Osteocyte (in vitro differentiated cells): ENCODE measurements around the gene PARN. TPM values are rescaled to one million over a fixed set of nuclear protein-coding genes. Genes with fewer than 3 reads are reported as not detected.

Experiments
- DNase-seq: peaks from one replicate; pipeline ENCODE4 v3.0.0; 2021; ENCODE audit warnings: mixed read lengths; ENCODE audit not compliant: unreplicated experiment; ENCODE audit errors: extremely low spot score
- H3K27ac Mint-ChIP-seq: one replicate; pipeline ENCODE4 v1.8.0; 2021; ENCODE audit warnings: mild to moderate bottlenecking, mixed read lengths; ENCODE audit not compliant: unreplicated experiment
- H3K27me3 Mint-ChIP-seq: one replicate; pipeline ENCODE4 v1.8.0; 2021; ENCODE audit warnings: mixed read lengths; ENCODE audit not compliant: unreplicated experiment
- H3K36me3 Mint-ChIP-seq: one replicate; pipeline ENCODE4 v1.8.0; 2021; ENCODE audit warnings: mixed read lengths; ENCODE audit not compliant: unreplicated experiment
- H3K4me1 Mint-ChIP-seq: one replicate; pipeline ENCODE4 v1.8.0; 2021; ENCODE audit warnings: mixed read lengths; ENCODE audit not compliant: unreplicated experiment
- H3K4me3 Mint-ChIP-seq: one replicate; pipeline ENCODE4 v1.8.0; 2021; ENCODE audit warnings: mild to moderate bottlenecking, moderate library complexity, mixed read lengths; ENCODE audit not compliant: unreplicated experiment
- H3K9me3 Mint-ChIP-seq: one replicate; pipeline ENCODE4 v1.8.0; 2021; ENCODE audit warnings: mixed read lengths; ENCODE audit not compliant: unreplicated experiment
- total RNA-seq: library from RNA; stranded (reverse); gene quantifications from 2 replicates; pipeline ENCODE4 v1.2.1, GENCODE V29; 2021
- TF ChIP-seq, protein P1 (sequence below): fragments of 200-600 bp; sonication (generic); IDR thresholded peaks from 2 replicates; pipeline ENCODE4 v1.5.0; 2021; ENCODE audit warnings: antibody characterized with exemption, mild to moderate bottlenecking, moderate library complexity

Gene PARN
- total RNA-seq, 1 donor from 2014 or later: 34.2 TPM

DNA sequence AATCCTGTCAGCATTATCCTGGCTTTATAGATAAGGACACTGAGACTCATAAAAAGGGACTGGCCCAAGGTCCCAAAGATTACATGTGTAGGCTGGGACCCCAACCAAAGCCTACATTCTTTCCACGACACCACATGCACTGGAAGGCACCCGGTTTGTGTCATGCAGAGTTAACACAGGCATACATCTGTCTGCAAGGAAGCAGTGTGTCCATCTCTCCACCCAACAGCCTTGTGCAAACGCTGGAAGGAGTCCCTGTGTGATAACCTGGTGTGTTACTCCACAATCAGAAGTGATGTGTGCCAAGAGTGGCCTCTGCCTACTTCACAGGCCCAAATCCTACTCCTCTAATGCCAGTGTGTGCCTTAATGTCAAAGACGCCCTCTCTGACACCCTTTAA is 139.8 kb downstream of the PARN start:
- DNase-seq: no peak
- no peak overlapping the region for H3K4me3 Mint-ChIP-seq
- H3K4me1 Mint-ChIP-seq: peaks cover 40% of the 10 kb centered on the region
- TF ChIP-seq, protein P1, sequence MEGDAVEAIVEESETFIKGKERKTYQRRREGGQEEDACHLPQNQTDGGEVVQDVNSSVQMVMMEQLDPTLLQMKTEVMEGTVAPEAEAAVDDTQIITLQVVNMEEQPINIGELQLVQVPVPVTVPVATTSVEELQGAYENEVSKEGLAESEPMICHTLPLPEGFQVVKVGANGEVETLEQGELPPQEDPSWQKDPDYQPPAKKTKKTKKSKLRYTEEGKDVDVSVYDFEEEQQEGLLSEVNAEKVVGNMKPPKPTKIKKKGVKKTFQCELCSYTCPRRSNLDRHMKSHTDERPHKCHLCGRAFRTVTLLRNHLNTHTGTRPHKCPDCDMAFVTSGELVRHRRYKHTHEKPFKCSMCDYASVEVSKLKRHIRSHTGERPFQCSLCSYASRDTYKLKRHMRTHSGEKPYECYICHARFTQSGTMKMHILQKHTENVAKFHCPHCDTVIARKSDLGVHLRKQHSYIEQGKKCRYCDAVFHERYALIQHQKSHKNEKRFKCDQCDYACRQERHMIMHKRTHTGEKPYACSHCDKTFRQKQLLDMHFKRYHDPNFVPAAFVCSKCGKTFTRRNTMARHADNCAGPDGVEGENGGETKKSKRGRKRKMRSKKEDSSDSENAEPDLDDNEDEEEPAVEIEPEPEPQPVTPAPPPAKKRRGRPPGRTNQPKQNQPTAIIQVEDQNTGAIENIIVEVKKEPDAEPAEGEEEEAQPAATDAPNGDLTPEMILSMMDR: no peak
- no peaks in the 10 kb centered on the region for H3K27me3 Mint-ChIP-seq
- no peaks in the 10 kb centered on the region for H3K9me3 Mint-ChIP-seq
- H3K36me3 Mint-ChIP-seq: peaks cover 10% of the 10 kb centered on the region
- no peak overlapping the region for H3K27ac Mint-ChIP-seq

DNA sequence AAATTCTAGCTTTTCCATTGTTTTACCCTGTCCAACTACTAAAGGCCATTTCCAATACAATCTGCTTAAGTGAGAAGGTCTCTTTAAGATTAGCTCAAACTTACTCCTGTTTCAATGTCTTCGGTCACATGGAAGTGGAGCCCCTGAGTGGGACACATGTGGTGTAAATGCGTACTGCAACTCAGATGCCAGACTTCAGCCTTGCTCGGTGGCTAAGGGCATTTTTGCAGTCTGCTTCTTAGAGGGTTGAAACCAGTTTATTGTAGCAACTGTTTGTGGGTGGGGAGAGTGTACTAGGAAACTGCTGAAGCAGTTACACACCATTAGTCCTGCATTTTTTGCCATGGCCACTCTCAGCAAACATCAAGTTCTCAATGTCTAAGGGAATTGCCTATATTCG is 140.6 kb downstream of the PARN start:
- TF ChIP-seq, protein P1: no peak
- H3K4me3 Mint-ChIP-seq: no peak overlapping the region
- H3K27me3 Mint-ChIP-seq: no peaks in the 10 kb centered on the region
- DNase-seq: no peak
- H3K36me3 Mint-ChIP-seq: peaks cover 4% of the 10 kb centered on the region
- peaks cover 48% of the 10 kb centered on the region for H3K4me1 Mint-ChIP-seq
- H3K27ac Mint-ChIP-seq: no peak overlapping the region
- H3K9me3 Mint-ChIP-seq: no peaks in the 10 kb centered on the region

DNA sequence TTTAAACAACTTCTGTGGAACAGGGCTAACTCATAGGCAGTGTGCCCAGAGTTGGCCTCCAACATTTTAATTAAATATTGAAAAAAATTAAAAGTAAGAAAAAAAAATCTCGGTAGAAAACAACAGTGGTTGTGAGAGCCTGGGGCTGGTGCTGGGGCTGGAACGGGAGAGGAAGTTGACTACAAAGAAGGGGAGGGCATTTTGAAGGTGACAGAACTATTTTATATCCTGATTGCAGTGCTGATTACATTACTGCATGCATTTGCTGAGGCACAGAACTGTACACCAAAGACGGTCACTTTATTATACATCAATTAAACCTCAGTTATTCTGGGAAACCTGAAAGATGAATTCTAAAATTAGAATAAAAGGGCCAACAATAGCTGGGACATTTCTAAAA is 142.5 kb downstream of the PARN start:
- H3K36me3 Mint-ChIP-seq: no peaks in the 10 kb centered on the region
- H3K27ac Mint-ChIP-seq: peak overlapping the region; percentile 93
- H3K27me3 Mint-ChIP-seq: no peaks in the 10 kb centered on the region
- DNase-seq: no peak
- no peaks in the 10 kb centered on the region for H3K9me3 Mint-ChIP-seq
- H3K4me3 Mint-ChIP-seq: peak overlapping the region; percentile 28
- peaks cover 50% of the 10 kb centered on the region for H3K4me1 Mint-ChIP-seq
- TF ChIP-seq, protein P1: no peak

DNA sequence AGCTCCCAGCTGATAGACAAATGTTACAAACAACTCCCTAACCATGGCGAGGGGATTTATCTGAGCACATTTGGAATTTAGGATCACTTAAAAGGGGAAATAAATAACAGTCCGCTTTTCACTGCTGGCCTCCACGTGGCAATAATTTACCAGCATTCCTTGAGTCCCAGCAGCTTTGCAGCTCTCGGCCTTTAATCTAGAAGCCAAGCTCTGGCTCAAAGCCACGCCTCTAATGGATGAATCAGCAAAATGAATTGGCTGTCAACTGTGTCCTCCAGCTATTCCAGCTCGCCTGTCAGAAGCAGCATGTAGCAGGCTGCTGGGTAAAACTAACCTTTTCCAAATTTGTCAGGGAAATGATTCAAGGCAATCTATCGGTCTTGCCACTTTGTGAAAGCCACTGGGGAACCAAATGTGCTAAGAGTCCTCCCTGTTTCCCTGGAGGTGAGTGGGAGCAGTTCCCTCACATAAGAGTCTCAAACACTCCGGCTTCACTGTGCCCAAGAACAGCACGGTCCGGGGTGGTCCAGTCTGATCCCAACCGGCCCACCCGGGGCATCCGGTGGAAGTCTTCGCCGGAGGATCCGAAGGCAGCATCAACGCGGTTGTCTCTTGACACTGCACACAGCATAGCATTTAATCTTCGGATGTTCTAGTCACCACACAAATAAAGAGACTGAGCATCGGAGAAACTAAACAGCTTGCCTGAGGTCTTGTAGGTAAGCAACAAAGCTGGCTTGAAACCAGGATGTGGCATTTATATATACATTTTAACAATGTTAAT is 143.3 kb downstream of the PARN start:
- Mint-ChIP-seq H3K27me3 (no peaks in the 10 kb centered on the region), H3K27ac (peak overlapping the region; percentile 93), H3K4me1 (peaks cover 44% of the 10 kb centered on the region), H3K4me3 (peak overlapping the region; percentile 70), H3K36me3 (peaks cover 3% of the 10 kb centered on the region), H3K9me3 (no peaks in the 10 kb centered on the region)
- DNase-seq: no peak
- TF ChIP-seq, protein P1: no peak

DNA sequence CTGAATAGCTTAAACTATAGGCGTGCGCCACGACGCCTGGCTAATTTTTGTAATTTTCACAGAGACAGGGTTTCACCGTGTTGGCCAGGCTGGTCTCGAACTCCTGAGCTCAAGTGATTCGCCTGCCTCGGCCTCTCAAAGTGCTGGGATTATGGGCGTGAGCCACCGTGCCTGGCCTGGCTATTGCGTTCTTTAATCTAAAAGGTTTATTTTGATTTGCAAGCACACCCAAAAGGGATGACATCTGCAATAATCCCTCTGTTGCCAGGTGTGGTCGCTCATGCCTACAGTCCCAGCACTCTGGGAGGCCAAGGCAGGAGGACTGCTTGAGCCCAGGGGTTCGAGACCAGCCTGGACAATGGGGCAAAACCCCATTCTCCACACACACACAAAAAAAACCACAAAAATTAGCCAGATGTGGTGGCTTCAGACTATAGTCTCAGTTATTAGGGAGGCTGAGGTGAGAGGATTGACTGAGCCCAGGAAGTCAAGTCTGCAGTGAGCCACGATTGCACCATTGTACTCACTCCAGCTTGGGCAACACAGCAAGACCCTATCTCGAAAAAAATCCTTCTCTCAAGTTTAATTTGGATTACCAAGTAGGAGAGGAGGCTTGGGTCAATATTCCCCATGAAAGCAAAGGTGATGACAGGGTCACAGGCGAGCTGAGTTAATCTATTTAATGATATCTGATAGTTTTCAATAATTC is 144.1 kb downstream of the PARN start:
- Mint-ChIP-seq H3K4me1 (peaks cover 44% of the 10 kb centered on the region), H3K27ac (peak overlapping the region; percentile 93), H3K27me3 (no peaks in the 10 kb centered on the region), H3K4me3 (peak overlapping the region; percentile 70), H3K36me3 (peaks cover 8% of the 10 kb centered on the region), H3K9me3 (no peaks in the 10 kb centered on the region)
- TF ChIP-seq, protein P1: no peak
- DNase-seq: no peak
